Activated CD4-positive, CD25-positive, alpha-beta regulatory T cell treated with anti-CD3 and anti-CD28 coated beads, Interleukin-2, amount 50 U/mL, for 16 hours (primary cell): ENCODE data around the gene THOC2.
"Not testable (repeated sequence)": the region's sequence is repeated elsewhere in the genome, so short reads cannot be mapped to it uniquely, and the experiment has no call there.

ENCODE experiments used
- DNase-seq: peaks from one replicate; pipeline ENCODE4 v3.0.0-alpha.2; 2020; ENCODE audit warnings: low read depth, low spot score

The THOC2 gene

DNA sequence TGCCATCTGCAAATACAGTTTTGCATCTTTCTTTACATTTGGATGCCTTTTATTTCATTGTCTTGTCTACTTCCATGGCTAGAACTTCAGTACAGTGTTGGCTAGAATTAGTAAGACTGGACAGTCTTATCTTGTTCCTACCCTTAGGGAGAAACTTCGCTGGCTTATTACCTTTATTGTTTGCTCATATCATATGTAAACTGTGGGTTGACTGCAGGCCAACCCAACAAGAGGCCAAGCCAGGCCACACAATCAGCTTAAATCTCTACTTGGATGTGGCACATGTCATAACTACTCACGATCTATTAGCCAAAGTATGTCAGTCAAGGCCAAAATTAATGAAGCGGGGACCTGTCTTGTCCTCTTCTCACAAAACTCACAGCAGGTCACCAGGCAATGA, 144.1 kb downstream of the THOC2 start:
- no peak for DNase-seq

GRCh38 chrX:123581586-123581985, 151.3 kb downstream of the THOC2 start:
- DNase-seq = no peak

DNA sequence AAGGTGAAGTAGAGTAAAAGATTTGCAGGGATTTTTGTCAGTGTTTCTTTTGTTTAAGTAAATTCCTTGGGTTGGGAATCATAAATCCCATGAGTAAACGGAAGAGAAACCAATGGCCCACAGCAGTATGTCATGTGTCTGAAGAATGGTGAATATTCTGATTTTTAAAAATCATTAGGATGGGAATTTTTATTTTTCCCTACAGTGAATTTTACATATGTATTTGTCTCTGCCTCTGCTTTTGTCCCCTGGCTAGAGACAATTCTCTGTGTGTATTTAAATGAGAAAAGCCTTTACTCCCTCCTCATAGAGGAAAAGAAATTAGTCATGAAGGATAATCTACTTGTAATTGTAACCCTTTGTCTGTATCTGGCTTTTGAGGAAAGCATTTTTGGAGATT, 152.1 kb downstream of the THOC2 start:
- no peak for DNase-seq

DNA sequence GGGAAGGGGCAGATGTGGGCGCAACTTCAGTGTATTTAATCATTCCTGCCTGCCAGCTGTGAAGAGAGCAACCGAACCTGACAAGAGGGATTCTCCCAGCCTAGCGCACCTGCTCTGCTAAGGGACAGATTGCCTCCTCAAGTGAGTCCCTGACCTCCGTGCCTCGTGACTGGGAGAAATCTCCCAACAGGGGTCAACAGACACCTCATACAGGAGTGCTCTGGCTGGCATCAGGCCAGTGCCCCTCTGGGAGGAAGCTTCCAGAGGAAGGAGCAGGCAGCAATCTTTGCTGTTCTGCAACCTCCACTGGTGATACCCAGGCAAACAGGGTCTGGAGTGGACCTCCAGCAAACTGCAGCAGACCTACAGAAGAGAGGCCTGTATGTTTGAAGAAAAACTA, 158.8 kb downstream of the THOC2 start:
- DNase-seq = not testable (repeated sequence)

GRCh38 chrX:123570011-123570590, 162.8 kb downstream of the THOC2 start:
- no peak for DNase-seq

- no peak for DNase-seq
Measured at GRCh38 chrX:123563167-123563566, 169.7 kb downstream of the THOC2 start.

DNA sequence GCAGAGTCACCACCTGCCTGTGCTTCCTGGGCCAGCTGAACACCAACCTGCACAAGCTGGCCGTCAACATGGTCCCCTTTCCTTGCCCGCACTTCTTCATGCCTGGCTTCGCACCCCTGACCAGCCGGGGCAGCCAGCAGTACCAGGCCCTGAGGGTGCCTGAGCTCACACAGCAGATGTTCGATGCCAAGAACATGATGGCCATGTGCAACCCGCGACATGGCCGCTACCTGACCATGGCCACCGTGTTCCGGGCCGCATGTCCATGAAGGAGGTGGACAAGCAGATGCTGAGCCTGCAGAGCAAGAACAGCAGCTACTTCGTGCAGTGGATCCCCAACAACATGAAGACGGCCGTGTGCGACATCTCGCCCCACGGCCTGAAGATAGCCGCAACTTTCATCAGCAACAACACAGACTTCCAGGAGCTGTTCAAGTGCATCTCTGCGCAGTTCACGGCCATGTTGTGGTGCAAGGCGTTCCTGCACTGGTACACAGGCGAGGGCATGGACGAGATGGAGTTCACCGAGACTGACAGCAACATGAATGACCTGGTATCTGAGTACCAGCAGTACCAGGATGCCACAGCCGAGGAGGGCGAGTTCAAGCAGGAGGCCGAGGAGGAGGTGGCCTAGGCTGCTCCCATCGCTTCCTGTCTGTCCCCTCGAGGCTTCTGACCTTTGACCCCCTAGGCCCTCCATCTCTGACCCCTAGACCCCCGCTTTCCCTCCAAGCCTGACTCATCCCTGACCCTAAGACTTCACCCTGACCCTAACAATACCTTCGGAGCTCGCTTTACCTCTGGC, 170.3 kb downstream of the THOC2 start:
- DNase-seq = no peak

GRCh38 chrX:123561439-123562215, 171.2 kb downstream of the THOC2 start:
- DNase-seq = no peak

GRCh38 chrX:123550829-123551228, 182.0 kb downstream of the THOC2 start:
- no peak for DNase-seq
